DND-41 (cell line): ENCODE results near the gene PPFIBP1.

Experiments used
- ATAC-seq: fragments of 200-7000 bp; cut with Tn5 transposase; 3 replicates; pipeline ENCODE4 v1.9.1; 2021; ENCODE audit warnings: low read depth; ENCODE audit not compliant: insufficient read depth
- DNase-seq: peaks from one replicate; pipeline ENCODE4 v3.0.0-alpha.2; 2020
- H2AFZ ChIP-seq: 2 replicates; pipeline ENCODE4 v1.6.0; 2012; ENCODE audit warnings: low read depth, low read length
- H3K27ac ChIP-seq: 2 replicates; pipeline ENCODE4 v1.5.1; 2012; ENCODE audit warnings: low read length, inconsistent platforms
- H3K27me3 ChIP-seq: fragments of 200-600 bp; sonication (generic); 2 replicates; pipeline ENCODE4 v1.6.0; 2012; ENCODE audit warnings: low read length, mild to moderate bottlenecking, inconsistent platforms; ENCODE audit not compliant: insufficient read depth, poor library complexity
- H3K36me3 ChIP-seq: 2 replicates; pipeline ENCODE4 v1.5.1; 2012; ENCODE audit warnings: low read length, inconsistent platforms; ENCODE audit not compliant: insufficient read depth
- H3K4me1 ChIP-seq: 2 replicates; pipeline ENCODE4 v1.5.1; 2012; ENCODE audit warnings: mild to moderate bottlenecking, low read length; ENCODE audit not compliant: insufficient read depth
- H3K4me2 ChIP-seq: 2 replicates; pipeline ENCODE4 v1.6.0; 2012; ENCODE audit warnings: mild to moderate bottlenecking, moderate library complexity, low read length, inconsistent platforms; ENCODE audit not compliant: insufficient read depth
- H3K4me3 ChIP-seq, 2 experiments: fragments of 200-600 bp in 1 of 2; shearing (Covaris generic) in 1 of 2; 2 replicates each; pipeline ENCODE4 v1.5.1; 2012 to 2016; ENCODE audit warnings: inconsistent platforms in 2 of 2, low read length in 2 of 2, mild to moderate bottlenecking in 2 of 2, low read depth in 1 of 2, moderate library complexity in 1 of 2
- H3K79me2 ChIP-seq: 2 replicates; pipeline ENCODE4 v1.6.0; 2012; ENCODE audit warnings: low read length, inconsistent platforms; ENCODE audit not compliant: insufficient read depth
- H3K9ac ChIP-seq: 2 replicates; pipeline ENCODE4 v1.6.0; 2012; ENCODE audit warnings: low read depth, mild to moderate bottlenecking, inconsistent platforms, low read length, moderate library complexity
- H3K9me3 ChIP-seq: 2 replicates; pipeline ENCODE4 v1.5.1; 2012; ENCODE audit warnings: low read length, moderate library complexity, mild to moderate bottlenecking, inconsistent platforms; ENCODE audit not compliant: insufficient read depth, severe bottlenecking
- H4K20me1 ChIP-seq: 2 replicates; pipeline ENCODE4 v1.6.0; 2012; ENCODE audit warnings: low read length; ENCODE audit not compliant: insufficient read depth
- EZH2 ChIP-seq: IDR thresholded peaks from 3 replicates; pipeline ENCODE4 v1.6.1; 2012; ENCODE audit warnings: borderline replicate concordance, low read depth, mild to moderate bottlenecking, moderate library complexity, low read length, inconsistent platforms; ENCODE audit not compliant: severe bottlenecking
- TF ChIP-seq, protein P1 (sequence below): IDR thresholded peaks from 2 replicates; pipeline ENCODE4 v1.5.1; 2012; ENCODE audit warnings: borderline replicate concordance, low read length, moderate library complexity, mild to moderate bottlenecking; ENCODE audit not compliant: poor library complexity, severe bottlenecking; ENCODE audit errors: extremely low read depth

PPFIBP1 gene

DNA sequence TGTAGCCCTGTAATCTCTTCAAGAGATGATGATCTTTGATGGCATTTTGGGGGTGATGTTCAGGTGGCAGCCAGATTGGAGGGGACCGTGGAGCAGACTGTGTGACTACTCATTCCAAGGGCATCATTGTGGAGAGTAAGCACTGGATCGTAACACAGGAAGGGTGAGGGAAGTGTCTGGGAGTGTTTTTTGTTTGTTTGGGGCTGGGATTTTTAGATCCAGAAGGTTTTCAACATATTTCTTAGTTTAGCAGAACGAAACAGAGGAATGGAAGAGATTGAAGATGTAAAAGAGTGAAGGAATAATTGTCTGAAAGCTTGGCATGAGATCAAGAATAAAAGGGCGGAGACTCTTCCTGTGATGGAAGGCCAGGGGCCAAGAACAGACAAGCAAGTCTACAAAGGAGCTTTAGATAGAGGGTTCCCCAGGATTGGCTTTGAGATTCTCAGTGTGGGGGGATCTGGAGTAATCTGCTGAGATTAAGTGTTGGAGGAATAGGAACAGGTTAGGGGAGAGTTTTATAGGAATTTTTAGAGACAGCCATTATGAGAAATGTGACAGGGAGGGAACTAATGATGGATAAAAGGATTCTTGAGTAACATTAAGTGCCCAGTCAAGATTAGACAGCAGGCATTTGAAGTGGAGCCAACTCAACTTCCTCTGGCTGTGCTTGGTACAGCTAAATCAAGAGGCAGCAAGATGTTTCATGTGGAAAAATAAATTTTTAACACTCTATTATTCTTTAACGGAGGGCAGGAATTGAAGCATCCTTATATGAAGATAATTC lies 92.5 kb downstream of the PPFIBP1 start:
- Histone ChIP-seq H3K27me3 (no peaks in the 10 kb centered on the region), H3K4me2 (no peak overlapping the region), H3K36me3 (no peaks in the 10 kb centered on the region), H3K9me3 (no peaks in the 10 kb centered on the region), H3K79me2 (no peaks in the 10 kb centered on the region), H3K9ac (no peak overlapping the region), H2AFZ (no peak overlapping the region), H3K4me1 (no peaks in the 10 kb centered on the region), H3K4me3 (no peak overlapping the region), H4K20me1 (no peaks in the 10 kb centered on the region), H3K27ac (no peak overlapping the region)
- TF ChIP-seq, protein P1, sequence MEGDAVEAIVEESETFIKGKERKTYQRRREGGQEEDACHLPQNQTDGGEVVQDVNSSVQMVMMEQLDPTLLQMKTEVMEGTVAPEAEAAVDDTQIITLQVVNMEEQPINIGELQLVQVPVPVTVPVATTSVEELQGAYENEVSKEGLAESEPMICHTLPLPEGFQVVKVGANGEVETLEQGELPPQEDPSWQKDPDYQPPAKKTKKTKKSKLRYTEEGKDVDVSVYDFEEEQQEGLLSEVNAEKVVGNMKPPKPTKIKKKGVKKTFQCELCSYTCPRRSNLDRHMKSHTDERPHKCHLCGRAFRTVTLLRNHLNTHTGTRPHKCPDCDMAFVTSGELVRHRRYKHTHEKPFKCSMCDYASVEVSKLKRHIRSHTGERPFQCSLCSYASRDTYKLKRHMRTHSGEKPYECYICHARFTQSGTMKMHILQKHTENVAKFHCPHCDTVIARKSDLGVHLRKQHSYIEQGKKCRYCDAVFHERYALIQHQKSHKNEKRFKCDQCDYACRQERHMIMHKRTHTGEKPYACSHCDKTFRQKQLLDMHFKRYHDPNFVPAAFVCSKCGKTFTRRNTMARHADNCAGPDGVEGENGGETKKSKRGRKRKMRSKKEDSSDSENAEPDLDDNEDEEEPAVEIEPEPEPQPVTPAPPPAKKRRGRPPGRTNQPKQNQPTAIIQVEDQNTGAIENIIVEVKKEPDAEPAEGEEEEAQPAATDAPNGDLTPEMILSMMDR, result no peak
- TF ChIP-seq EZH2, result no peak
- ATAC-seq (no peak), DNase-seq (no peak)

DNA sequence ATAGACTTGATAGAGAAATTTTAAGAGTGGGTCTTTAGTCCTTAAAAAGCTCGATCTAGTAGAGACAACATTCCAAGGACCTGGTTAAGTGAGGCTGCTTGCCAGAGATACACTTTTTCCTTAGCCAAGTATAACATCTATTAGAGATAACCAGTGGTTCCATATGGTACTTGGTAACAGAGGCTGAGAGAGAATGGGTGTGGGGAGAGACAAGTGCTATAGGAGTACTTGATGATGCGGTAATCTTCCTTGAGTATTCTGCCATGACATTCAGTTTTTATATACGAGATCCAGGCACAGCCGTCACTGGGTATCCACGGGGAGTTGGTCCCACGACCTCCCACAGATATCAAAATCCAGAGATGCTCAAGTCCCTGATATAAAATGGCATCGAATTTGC lies 94.8 kb downstream of the PPFIBP1 start:
- Histone ChIP-seq H3K9ac (no peak overlapping the region), H3K4me2 (no peak overlapping the region), H3K9me3 (no peaks in the 10 kb centered on the region), H3K4me3 (no peak overlapping the region), H3K27me3 (no peaks in the 10 kb centered on the region), H4K20me1 (no peaks in the 10 kb centered on the region), H3K36me3 (no peaks in the 10 kb centered on the region), H2AFZ (no peak overlapping the region), H3K27ac (no peak overlapping the region), H3K79me2 (no peaks in the 10 kb centered on the region), H3K4me1 (no peaks in the 10 kb centered on the region)
- TF ChIP-seq, protein P1, result no peak
- TF ChIP-seq EZH2, result no peak
- no peak for ATAC-seq
- DNase-seq, result no peak

DNA sequence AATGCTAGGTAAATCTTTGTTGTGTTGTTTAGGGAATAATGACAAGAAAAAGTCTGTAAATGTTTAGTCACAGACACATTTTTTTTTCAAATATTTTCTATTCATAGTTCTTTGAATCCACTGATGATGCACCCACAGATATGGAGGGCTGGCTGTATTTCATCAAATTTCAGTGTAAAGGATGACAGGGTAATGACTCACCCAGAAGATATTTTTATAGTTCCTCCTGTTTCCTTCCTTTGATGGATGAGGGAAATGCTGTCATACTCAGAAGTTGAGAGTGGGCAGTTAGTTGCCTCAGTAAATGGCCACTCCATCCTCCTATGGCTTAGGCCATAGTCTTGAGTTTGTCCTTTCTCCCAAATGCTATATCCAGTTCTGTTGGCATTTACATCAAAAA lies 95.3 kb downstream of the PPFIBP1 start:
- no peak for ATAC-seq
- Histone ChIP-seq H3K9me3 (no peaks in the 10 kb centered on the region), H4K20me1 (no peaks in the 10 kb centered on the region), H3K4me2 (no peak overlapping the region), H3K27ac (no peak overlapping the region), H2AFZ (no peak overlapping the region), H3K36me3 (no peaks in the 10 kb centered on the region), H3K79me2 (no peaks in the 10 kb centered on the region), H3K4me3 (no peak overlapping the region), H3K4me1 (no peaks in the 10 kb centered on the region), H3K27me3 (no peaks in the 10 kb centered on the region), H3K9ac (no peak overlapping the region)
- no peak for DNase-seq
- no peak for TF ChIP-seq EZH2
- TF ChIP-seq, protein P1, result no peak
